Spleen (tissue), 11 donors: ENCODE data around the gene ADCY1. TPM values are rescaled to one million over a fixed set of nuclear protein-coding genes. Genes with fewer than 3 reads are reported as not detected.

Experiments
- DNase-seq: peaks from one replicate; pipeline ENCODE4 v3.0.0-alpha.2; 2020
- H3K27ac ChIP-seq, 8 donors: fragments of 200-600 bp; sonication (generic) in 7 of 8; 1 replicate in 4 of 8; 2 replicates in 4 of 8; pipeline versions ENCODE4 v1.5.0 to v1.8.0; 2016 to 2021; ENCODE audit warnings: inconsistent platforms in 4 of 8, mild to moderate bottlenecking in 4 of 8, moderate library complexity in 1 of 8
- H3K27me3 ChIP-seq, 7 donors: fragments of 200-600 bp; sonication (generic) in 6 of 7; replicated peaks in 1 of 7; 1 replicate in 4 of 7; 2 replicates in 3 of 7; pipeline versions ENCODE4 v1.5.0 to v1.8.0; 2016 to 2021; ENCODE audit warnings: inconsistent platforms in 3 of 7, mild to moderate bottlenecking in 1 of 7
- H3K36me3 ChIP-seq, 6 donors: fragments of 200-600 bp; sonication (generic) in 5 of 6; 1 replicate in 4 of 6; 2 replicates in 2 of 6; pipeline versions ENCODE4 v1.5.0 to v1.8.0; 2016 to 2021; ENCODE audit warnings: inconsistent platforms in 2 of 6
- H3K4me1 ChIP-seq, 6 donors: fragments of 200-600 bp; sonication (generic) in 5 of 6; 1 replicate in 3 of 6; 2 replicates in 3 of 6; pipeline versions ENCODE4 v1.5.0 to v1.8.0; 2016 to 2021; ENCODE audit warnings: inconsistent platforms in 3 of 6
- H3K4me3 ChIP-seq, 8 donors: fragments of 200-600 bp; sonication (generic) in 7 of 8; 1 replicate in 4 of 8; 2 replicates in 4 of 8; pipeline versions ENCODE4 v1.5.0 to v1.8.0; 2016 to 2021; ENCODE audit warnings: inconsistent platforms in 4 of 8, mild to moderate bottlenecking in 4 of 8, moderate library complexity in 2 of 8
- H3K9me3 ChIP-seq, 8 donors: fragments of 200-600 bp; sonication (generic) in 7 of 8; 1 replicate in 4 of 8; 2 replicates in 4 of 8; pipeline versions ENCODE4 v1.5.0 to v1.8.0; 2016 to 2021; ENCODE audit warnings: inconsistent platforms in 4 of 8
- POLR2A ChIP-seq, 3 donors: fragments of 450-650 bp; IDR thresholded peaks; one replicate each; pipeline ENCODE4 v1.5.1; 2017; ENCODE audit warnings: antibody characterized with exemption in 3 of 3, mild to moderate bottlenecking in 1 of 3
- POLR2AphosphoS5 ChIP-seq, 3 donors: sonication (generic); formaldehyde crosslinking; IDR thresholded peaks; one replicate each; pipeline ENCODE4 v1.5.1; 2017; ENCODE audit warnings: antibody characterized with exemption in 3 of 3
- WGBS, 5 donors: extraction: QIAGEN DNeasy Blood & Tissue Kit in 3 of 5; methylation state at CpG; one replicate each; pipeline versions ENCODE4 v1.1.5 to v1.1.7; 2013 to 2018; 5-methylcytosine and 5-hydroxymethylcytosine counted together
- intact Hi-C: fragments of 100-400 bp; cut with DNase I; formaldehyde crosslinking; loops from one replicate; pipeline ENCODE4 v1.15.0; 2023; ENCODE audit warnings: low total_unique reads
- polyA plus RNA-seq, 3 donors: library from polyadenylated mRNA; stranded (reverse); fragments of 200-250 nt; gene quantifications; one replicate each; pipeline ENCODE4 v1.2.1, GENCODE V29; 2013
- total RNA-seq, 7 donors: library from RNA; depleted of rRNA in 3 of 7; stranded (reverse); fragments of >200 nt in 3 of 7; fragmentation: NEBNext Ultra II Directional in 4 of 7; extraction: Animal tissue kit (Norgen Biotek cat#: 25700) in 4 of 7; gene quantifications; one replicate each; pipeline versions ENCODE4 v1.1.0 to v1.2.1, GENCODE V29; 2016 to 2021
- TF ChIP-seq, protein P1 (sequence below), 11 experiments: fragments of 200-600 bp in 7 of 11; fragments of 450-650 bp in 4 of 11; sonication (generic) in 4 of 11; IDR thresholded peaks in 8 of 11; conservative IDR thresholded peaks in 3 of 11; 1 replicate in 7 of 11; 2 replicates in 4 of 11; pipeline versions ENCODE4 v1.4.0 to v1.8.0; 2016 to 2021; ENCODE audit warnings: antibody characterized with exemption in 11 of 11, inconsistent platforms in 4 of 11, mild to moderate bottlenecking in 1 of 11
- donor health status: healthy with polysubstance abuse.
- donor health status: DM: no; HTN: no; CAD: no; lungs with moderate emphysema.
- donor health status: DM: no; HTN: no; CAD: no.
- donor health status: Bipolar disorder and iron deficiency.
- donor health status: healthy.
- donor health status: DM: no; HTN: no; CAD: no.
- donor health status: DM: yes; HTN: yes; CAD: no.

Gene ADCY1
- total and polyA plus RNA-seq, 10 donors = 0.05 to 6.6 (median 1.8) TPM

DNA sequence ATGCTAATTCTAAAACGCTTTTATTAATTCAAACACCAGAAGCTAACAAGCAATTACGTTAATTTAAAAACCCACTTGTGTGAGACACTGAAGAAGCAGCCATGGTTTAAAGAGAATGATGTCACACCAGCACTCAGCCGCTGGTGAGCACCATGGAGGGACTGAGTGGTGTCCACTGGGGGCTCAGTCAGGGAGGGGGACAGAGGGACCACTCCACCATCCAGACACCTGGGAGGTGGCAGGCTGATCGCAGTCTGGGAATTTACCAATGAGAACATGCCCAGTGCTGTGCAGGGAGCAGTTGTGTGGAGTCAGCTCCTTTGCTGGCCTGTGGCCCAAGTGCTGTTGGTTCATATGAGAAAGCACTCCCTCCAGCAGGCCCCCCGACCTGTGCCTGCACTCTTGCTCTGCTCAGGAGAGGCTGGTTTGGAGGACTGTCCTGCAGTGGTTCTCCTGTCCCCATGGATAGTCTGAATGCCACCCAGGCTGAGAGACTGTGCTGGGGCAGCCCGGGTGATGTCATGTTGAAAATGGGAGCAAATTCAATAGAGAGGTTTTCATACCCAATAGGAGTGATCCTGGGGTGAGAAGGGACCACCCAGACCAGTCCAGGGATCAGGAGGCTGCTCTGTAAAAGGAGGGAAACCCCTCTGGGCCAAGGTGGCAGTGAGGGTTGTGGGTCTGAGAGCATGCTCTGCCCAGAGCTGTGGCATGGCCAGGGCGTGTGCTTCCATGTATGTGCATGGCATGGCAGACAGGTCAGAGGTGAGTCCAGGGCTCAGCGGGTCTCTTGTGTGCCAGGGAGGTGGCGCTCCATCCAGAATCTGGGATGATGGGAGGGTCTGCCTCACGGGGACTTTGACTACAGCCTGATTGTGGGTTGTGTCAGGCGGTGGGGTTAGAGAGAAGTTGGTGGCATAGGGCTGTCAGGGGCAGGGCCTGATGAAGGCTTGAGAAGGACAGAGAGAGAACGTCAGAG is 12.7 kb downstream of the ADCY1 start:
- Histone ChIP-seq H3K4me1 (no peaks in the 10 kb centered on the region), H3K27me3 (peaks cover 0 to 5% (median 0%) of the 10 kb centered on the region in 7 donors), H3K4me3 (no peak overlapping the region), H3K27ac (no peak overlapping the region), H3K9me3 (no peaks in the 10 kb centered on the region), H3K36me3 (no peaks in the 10 kb centered on the region)
- TF ChIP-seq, protein P1, sequence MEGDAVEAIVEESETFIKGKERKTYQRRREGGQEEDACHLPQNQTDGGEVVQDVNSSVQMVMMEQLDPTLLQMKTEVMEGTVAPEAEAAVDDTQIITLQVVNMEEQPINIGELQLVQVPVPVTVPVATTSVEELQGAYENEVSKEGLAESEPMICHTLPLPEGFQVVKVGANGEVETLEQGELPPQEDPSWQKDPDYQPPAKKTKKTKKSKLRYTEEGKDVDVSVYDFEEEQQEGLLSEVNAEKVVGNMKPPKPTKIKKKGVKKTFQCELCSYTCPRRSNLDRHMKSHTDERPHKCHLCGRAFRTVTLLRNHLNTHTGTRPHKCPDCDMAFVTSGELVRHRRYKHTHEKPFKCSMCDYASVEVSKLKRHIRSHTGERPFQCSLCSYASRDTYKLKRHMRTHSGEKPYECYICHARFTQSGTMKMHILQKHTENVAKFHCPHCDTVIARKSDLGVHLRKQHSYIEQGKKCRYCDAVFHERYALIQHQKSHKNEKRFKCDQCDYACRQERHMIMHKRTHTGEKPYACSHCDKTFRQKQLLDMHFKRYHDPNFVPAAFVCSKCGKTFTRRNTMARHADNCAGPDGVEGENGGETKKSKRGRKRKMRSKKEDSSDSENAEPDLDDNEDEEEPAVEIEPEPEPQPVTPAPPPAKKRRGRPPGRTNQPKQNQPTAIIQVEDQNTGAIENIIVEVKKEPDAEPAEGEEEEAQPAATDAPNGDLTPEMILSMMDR (IDR thresholded peaks at IDR 0.05 in 8 of 11, conservative IDR thresholded peaks at IDR 0.05 in 3 of 11) = no peak
- TF ChIP-seq POLR2A (IDR thresholded peaks at IDR 0.05) (no peak), POLR2AphosphoS5 (IDR thresholded peaks at IDR 0.05) (no peak)
- intact Hi-C loops = no loop called here
- peak; percentile 62 for DNase-seq
- WGBS, 5 donors = 77 to 90% (median 87%) methylated on average over 12 of the region's 12 CpGs

DNA sequence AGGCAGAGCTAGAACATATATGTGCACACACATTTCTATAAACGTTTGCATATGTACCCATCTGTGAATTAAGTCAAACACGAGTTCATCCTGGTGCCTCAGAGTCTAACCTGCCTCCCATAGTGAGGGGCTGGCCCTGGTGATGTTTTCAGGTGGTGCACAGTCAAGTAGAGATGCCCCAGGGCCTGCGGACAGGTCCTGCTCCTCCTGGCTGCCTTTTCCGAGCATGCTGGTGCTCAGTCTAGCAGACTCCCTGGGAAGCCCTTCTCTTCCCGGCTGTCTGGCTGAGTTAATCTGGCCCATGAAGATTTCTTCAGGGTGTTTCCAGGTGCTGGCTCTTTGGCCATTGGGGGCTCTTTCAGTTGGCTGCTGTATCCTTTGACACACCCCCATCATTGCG is 14.3 kb downstream of the ADCY1 start:
- TF ChIP-seq POLR2AphosphoS5 (IDR thresholded peaks at IDR 0.05) = no peak
- no peak for TF ChIP-seq POLR2A (IDR thresholded peaks at IDR 0.05)
- TF ChIP-seq, protein P1 (IDR thresholded peaks at IDR 0.05 in 8 of 11, conservative IDR thresholded peaks at IDR 0.05 in 3 of 11) = no peak
- H3K4me1 ChIP-seq = no peaks in the 10 kb centered on the region
- H3K4me3 ChIP-seq = no peak overlapping the region
- peaks cover 0 to 5% (median 0%) of the 10 kb centered on the region in 7 donors for H3K27me3 ChIP-seq
- no peaks in the 10 kb centered on the region for H3K9me3 ChIP-seq
- no peaks in the 10 kb centered on the region for H3K36me3 ChIP-seq
- H3K27ac ChIP-seq = no peak overlapping the region
- WGBS, 5 donors = 81 to 93% (median 83%) methylated on average over 5 to 6 of the region's 6 CpGs
- intact Hi-C loops = no loop called here
- DNase-seq = peak; percentile 35

DNA sequence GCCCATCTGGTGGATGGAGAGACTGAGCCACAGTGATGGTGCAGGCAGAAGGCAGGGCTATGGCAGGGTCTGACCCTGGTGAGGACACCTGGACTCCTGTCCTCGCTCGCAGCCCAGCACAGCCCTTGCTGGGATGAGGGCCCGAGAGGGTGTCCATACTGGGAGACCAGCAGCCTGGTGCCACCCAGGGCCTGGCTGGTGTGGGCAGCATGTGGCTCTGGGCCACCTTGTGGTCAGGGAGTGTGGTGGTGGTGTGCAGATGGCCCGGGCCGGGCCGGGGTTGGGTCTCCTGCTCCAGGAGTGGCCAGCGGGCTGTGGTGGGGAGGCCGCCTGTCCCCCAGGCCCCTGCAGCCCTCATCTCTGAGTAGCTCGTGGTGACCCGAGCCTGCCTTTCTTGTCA is 14.9 kb downstream of the ADCY1 start:
- intact Hi-C loops = no loop called here
- Histone ChIP-seq H3K27me3 (peaks cover 0 to 5% (median 0%) of the 10 kb centered on the region in 7 donors), H3K36me3 (no peaks in the 10 kb centered on the region), H3K27ac (no peak overlapping the region), H3K9me3 (no peaks in the 10 kb centered on the region), H3K4me1 (no peaks in the 10 kb centered on the region), H3K4me3 (no peak overlapping the region)
- TF ChIP-seq, protein P1 (IDR thresholded peaks at IDR 0.05 in 8 of 11, conservative IDR thresholded peaks at IDR 0.05 in 3 of 11) = no peak
- TF ChIP-seq POLR2A (IDR thresholded peaks at IDR 0.05) (no peak), POLR2AphosphoS5 (IDR thresholded peaks at IDR 0.05) (no peak)
- WGBS, 5 donors = 85 to 100% (median 88%) methylated on average over 3 to 10 of the region's 10 CpGs
- DNase-seq = peak; percentile 59
